ENCODE measurements around the gene BMP6.

DNA sequence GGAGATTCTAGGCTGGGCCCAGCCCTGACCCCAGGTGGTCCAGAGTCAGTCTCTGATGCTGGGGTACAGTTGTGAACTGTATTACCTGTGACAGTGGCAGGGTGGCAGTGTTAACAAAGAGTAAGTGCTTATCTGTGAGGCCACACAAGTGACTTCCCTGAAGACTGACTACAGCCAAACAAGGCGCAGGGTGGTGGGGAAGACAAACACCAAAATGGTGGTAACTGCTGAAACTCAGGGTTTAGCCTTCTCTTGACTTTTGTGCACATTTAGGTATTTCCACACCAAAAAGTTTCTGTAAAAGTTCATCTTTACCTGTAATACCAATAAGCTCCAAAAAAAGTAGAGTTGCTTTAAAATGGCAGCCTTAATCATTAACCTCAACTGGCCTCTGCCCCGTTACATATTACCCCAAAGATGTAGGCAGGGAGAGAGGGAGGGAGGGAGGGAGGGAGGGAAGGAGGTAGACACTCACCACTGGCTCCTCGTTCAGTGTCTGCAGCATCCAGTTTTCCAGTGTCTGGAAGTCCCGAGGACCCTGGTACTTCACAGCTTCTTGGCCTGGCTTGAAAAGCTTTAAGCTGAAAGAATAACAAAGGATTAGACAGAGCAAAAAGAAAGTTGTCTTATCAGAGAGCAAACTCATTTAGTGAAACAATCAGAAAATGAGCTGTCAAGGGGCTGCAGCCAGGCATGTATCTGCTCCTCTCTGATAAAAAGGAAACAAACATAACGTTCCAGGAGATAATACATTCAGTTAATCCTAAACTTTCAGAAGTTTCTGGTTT is 173.4 kb downstream of the BMP6 start:
- TF ChIP-seq, protein P1, sequence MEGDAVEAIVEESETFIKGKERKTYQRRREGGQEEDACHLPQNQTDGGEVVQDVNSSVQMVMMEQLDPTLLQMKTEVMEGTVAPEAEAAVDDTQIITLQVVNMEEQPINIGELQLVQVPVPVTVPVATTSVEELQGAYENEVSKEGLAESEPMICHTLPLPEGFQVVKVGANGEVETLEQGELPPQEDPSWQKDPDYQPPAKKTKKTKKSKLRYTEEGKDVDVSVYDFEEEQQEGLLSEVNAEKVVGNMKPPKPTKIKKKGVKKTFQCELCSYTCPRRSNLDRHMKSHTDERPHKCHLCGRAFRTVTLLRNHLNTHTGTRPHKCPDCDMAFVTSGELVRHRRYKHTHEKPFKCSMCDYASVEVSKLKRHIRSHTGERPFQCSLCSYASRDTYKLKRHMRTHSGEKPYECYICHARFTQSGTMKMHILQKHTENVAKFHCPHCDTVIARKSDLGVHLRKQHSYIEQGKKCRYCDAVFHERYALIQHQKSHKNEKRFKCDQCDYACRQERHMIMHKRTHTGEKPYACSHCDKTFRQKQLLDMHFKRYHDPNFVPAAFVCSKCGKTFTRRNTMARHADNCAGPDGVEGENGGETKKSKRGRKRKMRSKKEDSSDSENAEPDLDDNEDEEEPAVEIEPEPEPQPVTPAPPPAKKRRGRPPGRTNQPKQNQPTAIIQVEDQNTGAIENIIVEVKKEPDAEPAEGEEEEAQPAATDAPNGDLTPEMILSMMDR (IDR thresholded peaks at IDR 0.05), result no peak
- TF ChIP-seq POLR2A (IDR thresholded peaks at IDR 0.05) (no peak), POLR2AphosphoS5 (IDR thresholded peaks at IDR 0.05) (no peak)
